ENCODE data around the gene EFNB1. TPM values are rescaled to one million over a fixed set of nuclear protein-coding genes. Genes with fewer than 3 reads are reported as not detected.

EFNB1 gene
- total RNA-seq, 4 donors from 2014 or later, result 8.8 to 15.7 (median 13.0) TPM

- in situ Hi-C loops (cut with MboI; ENCODE audit: low sequenced_read_pairs in 4 of 4) (no loop called here), intact Hi-C loops (cut with DNase I; ENCODE audit: low total_unique reads) (no loop called here)
- no peaks in the 10 kb centered on the region for H3K36me3 ChIP-seq
- ATAC-seq (no peak), DNase-seq (no peak)
- H3K9me3 ChIP-seq, result no peaks in the 10 kb centered on the region
- no peak overlapping the region for H3K4me3 ChIP-seq
- no peaks in the 10 kb centered on the region for H3K27me3 ChIP-seq
- H3K27ac ChIP-seq, result no peak overlapping the region
- H3K4me1 ChIP-seq, result no peaks in the 10 kb centered on the region
- TF ChIP-seq POLR2A (IDR thresholded peaks at IDR 0.05) (no peak), CTCF (IDR thresholded peaks at IDR 0.05 in 4 of 5, conservative IDR thresholded peaks at IDR 0.05 in 1 of 5) (no peak)
These were observed 38.8 kb downstream of the EFNB1 start for GRCh38 chrX:68867458-68868112.

GRCh38 chrX:68868316-68868715 lies 39.5 kb downstream of the EFNB1 start:
- Histone ChIP-seq H3K9me3 (no peaks in the 10 kb centered on the region), H3K4me3 (no peak overlapping the region), H3K4me1 (peaks cover 0 to 5% of the 10 kb centered on the region in 2 donors), H3K36me3 (no peaks in the 10 kb centered on the region), H3K27me3 (peaks cover 0 to 3% (median 0%) of the 10 kb centered on the region in 3 donors), H3K27ac (no peak overlapping the region)
- in situ Hi-C loops (cut with MboI; ENCODE audit: low sequenced_read_pairs in 4 of 4), result no loop called here
- TF ChIP-seq CTCF (IDR thresholded peaks at IDR 0.05 in 4 of 5, conservative IDR thresholded peaks at IDR 0.05 in 1 of 5) (no peak), POLR2A (IDR thresholded peaks at IDR 0.05) (no peak)
- intact Hi-C loops (cut with DNase I; ENCODE audit: low total_unique reads), result no loop called here
- DNase-seq (no peak), ATAC-seq (no peak)

GRCh38 chrX:68868902-68869800 lies 40.3 kb downstream of the EFNB1 start:
- intact Hi-C loops (cut with DNase I; ENCODE audit: low total_unique reads), result no loop called here
- no peak overlapping the region for H3K4me3 ChIP-seq
- H3K27me3 ChIP-seq, result peaks cover 0 to 4% (median 0%) of the 10 kb centered on the region in 3 donors
- peaks cover 0 to 6% of the 10 kb centered on the region in 2 donors for H3K4me1 ChIP-seq
- DNase-seq (no peak), ATAC-seq (no peak)
- H3K27ac ChIP-seq, result no peak overlapping the region
- TF ChIP-seq CTCF (IDR thresholded peaks at IDR 0.05 in 4 of 5, conservative IDR thresholded peaks at IDR 0.05 in 1 of 5) (no peak), POLR2A (IDR thresholded peaks at IDR 0.05) (no peak)
- in situ Hi-C loops (cut with MboI; ENCODE audit: low sequenced_read_pairs in 4 of 4), result no loop called here
- no peaks in the 10 kb centered on the region for H3K9me3 ChIP-seq
- no peaks in the 10 kb centered on the region for H3K36me3 ChIP-seq

GRCh38 chrX:68870357-68870756 lies 41.5 kb downstream of the EFNB1 start:
- TF ChIP-seq POLR2A (IDR thresholded peaks at IDR 0.05), result no peak
- no peak for TF ChIP-seq CTCF (IDR thresholded peaks at IDR 0.05 in 4 of 5, conservative IDR thresholded peaks at IDR 0.05 in 1 of 5)
- Histone ChIP-seq H3K9me3 (no peaks in the 10 kb centered on the region), H3K36me3 (no peaks in the 10 kb centered on the region), H3K4me3 (no peak overlapping the region), H3K4me1 (peaks cover 0 to 6% of the 10 kb centered on the region in 2 donors), H3K27me3 (peaks cover 0 to 4% (median 0%) of the 10 kb centered on the region in 3 donors), H3K27ac (no peak overlapping the region)
- in situ Hi-C loops (cut with MboI; ENCODE audit: low sequenced_read_pairs in 4 of 4), result no loop called here
- DNase-seq (no peak), ATAC-seq (no peak)
- intact Hi-C loops (cut with DNase I; ENCODE audit: low total_unique reads), result no loop called here

Data from gastrocnemius medialis (tissue), 4 donors.